HG03460 (cell line): ENCODE measurements around the gene ZFYVE9.
"Not testable (repeated sequence)": the region's sequence is repeated elsewhere in the genome, so short reads cannot be mapped to it uniquely, and the experiment has no call there.

Experiments
- ATAC-seq: cut with Tn5 transposase; IDR thresholded peaks from one replicate; pipeline ENCODE4 v1.9.1; 2021; ENCODE audit not compliant: unreplicated experiment

The ZFYVE9 gene

DNA sequence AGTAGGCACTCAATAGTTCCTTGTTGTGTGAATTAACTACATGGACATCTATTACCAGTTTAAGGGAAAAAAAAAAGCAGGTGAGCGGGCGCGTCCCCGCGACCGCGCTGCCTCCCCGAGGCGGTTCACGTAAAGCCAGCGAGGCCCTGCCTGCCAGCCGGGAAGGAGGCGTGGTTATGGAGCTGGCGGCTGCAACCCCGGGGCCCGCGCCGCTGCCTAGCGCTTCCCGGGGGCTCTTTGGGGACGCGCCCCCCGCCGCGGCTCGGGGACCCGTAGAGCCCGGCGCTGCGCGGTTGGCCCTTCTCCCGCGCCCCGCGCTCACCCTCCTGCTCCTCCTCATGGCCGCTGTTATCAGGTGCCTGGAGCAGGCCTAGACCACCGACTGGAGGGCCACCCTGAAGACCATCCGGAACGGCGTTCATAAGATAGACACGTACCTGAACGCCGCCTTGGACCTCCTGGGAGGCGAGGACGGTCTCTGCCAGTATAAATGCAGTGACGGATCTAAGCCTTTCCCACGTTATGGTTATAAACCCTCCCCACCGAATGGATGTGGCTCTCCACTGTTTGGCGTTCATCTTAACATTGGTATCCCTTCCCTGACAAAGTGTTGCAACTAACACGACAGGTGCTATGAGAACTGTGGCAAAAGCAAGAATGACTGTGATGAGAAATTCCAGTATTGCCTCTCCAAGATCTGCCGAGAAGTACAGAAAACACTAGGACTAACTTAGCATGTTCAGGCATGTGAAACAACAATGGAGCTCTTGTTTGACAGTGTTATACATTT, 226.7 kb downstream of the ZFYVE9 start:
- ATAC-seq = no peak

- ATAC-seq = not testable (repeated sequence)
Measured at GRCh38 chr1:52369851-52370250, 228.0 kb downstream of the ZFYVE9 start.

GRCh38 chr1:52385376-52385775, 243.5 kb downstream of the ZFYVE9 start:
- ATAC-seq = no peak

GRCh38 chr1:52386458-52386857, 244.6 kb downstream of the ZFYVE9 start:
- ATAC-seq = no peak

GRCh38 chr1:52393174-52393573, 251.3 kb downstream of the ZFYVE9 start:
- ATAC-seq = no peak
